Measurements from ENCODE around the gene NEK4.

Gene NEK4

DNA sequence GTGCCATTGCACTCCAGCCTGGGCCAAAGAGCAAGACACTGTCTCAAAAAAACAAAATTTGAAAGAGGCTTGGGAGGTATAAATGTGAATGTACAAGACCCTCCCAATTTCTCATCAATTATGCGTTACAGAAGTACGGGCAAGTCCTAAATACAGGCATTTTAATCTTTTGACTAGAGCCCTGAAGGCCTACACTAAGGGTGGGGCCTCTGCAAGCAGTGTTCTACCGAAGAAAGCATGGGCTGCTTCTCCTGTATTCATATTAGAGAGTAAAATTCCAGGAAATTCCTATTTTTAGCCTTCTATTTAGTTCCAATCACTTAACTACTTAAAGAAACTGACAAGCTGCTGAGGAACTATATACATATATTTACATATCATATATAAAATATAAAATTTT lies 110.7 kb downstream of the NEK4 start:
- Mint-ChIP-seq H3K36me3 (ENCODE audit: low read depth) (peaks cover 71% of the 10 kb centered on the region), H3K27ac (no peak overlapping the region), H3K4me1 (no peaks in the 10 kb centered on the region), H3K27me3 (ENCODE audit: low read depth, poor library complexity) (no peaks in the 10 kb centered on the region), H3K9me3 (no peaks in the 10 kb centered on the region), H3K4me3 (no peak overlapping the region)
- no peak for TF ChIP-seq CTCF (IDR thresholded peaks at IDR 0.05)
- no peak for DNase-seq

Measured in nephron progenitor cell (in vitro differentiated cells).